ENCODE results near the gene FASN.

DNA sequence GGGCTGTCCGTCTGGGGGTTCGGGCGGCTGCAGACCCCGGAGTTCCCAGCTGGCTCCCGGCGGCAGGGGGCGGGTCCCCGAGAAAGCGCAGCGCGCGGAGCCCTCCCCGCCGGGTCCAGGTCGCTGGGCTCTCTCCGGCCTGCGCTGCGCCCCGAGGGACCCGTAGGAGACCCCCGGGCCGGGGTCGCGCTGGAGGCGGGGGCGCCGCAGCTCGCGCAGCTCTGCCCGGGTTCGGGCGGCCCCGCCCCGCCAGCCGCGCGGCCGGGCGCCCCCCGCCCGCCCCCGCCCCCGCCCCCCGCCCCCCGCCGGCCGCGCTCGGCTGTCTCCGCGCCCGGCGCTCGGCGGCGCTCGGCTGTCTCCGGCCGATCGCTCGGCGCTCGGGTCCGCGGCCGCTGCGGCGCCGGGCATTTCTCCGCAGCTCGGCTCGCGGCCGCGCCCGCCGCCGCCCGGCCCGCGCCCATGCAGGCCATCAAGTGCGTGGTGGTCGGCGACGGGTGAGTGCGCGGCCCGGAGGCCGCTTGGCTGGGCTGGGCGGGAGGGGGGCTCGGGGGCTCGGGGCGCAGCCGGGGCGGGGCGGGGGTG lies 66.6 kb downstream of the FASN start, which contains the start of gene RAC3:
- TF ChIP-seq RAD21 (conservative IDR thresholded peaks at IDR 0.05) (no peak), EP300 (conservative IDR thresholded peaks at IDR 0.05; ENCODE audit: poor library complexity, severe bottlenecking) (no peak), POLR2AphosphoS5 (IDR thresholded peaks at IDR 0.05) (no peak), MXI1 (conservative IDR thresholded peaks at IDR 0.05; ENCODE audit: poor library complexity, severe bottlenecking) (no peak)
- TF ChIP-seq, protein P1, sequence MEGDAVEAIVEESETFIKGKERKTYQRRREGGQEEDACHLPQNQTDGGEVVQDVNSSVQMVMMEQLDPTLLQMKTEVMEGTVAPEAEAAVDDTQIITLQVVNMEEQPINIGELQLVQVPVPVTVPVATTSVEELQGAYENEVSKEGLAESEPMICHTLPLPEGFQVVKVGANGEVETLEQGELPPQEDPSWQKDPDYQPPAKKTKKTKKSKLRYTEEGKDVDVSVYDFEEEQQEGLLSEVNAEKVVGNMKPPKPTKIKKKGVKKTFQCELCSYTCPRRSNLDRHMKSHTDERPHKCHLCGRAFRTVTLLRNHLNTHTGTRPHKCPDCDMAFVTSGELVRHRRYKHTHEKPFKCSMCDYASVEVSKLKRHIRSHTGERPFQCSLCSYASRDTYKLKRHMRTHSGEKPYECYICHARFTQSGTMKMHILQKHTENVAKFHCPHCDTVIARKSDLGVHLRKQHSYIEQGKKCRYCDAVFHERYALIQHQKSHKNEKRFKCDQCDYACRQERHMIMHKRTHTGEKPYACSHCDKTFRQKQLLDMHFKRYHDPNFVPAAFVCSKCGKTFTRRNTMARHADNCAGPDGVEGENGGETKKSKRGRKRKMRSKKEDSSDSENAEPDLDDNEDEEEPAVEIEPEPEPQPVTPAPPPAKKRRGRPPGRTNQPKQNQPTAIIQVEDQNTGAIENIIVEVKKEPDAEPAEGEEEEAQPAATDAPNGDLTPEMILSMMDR (IDR thresholded peaks at IDR 0.05; ENCODE audit: poor library complexity, severe bottlenecking), result no peak
